Progenitor cell of endocrine pancreas (in vitro differentiated cells): ENCODE measurements around the gene MACROD1. TPM values are rescaled to one million over a fixed set of nuclear protein-coding genes. Genes with fewer than 3 reads are reported as not detected.

ENCODE experiments used
- DNase-seq: peaks from one replicate; pipeline ENCODE4 v3.0.0; 2021; ENCODE audit warnings: low spot score; ENCODE audit not compliant: unreplicated experiment
- H3K27ac Mint-ChIP-seq: 2 replicates; pipeline ENCODE4 v1.8.0; 2021; ENCODE audit warnings: mild to moderate bottlenecking, moderate library complexity, mixed read lengths
- H3K27me3 Mint-ChIP-seq: 2 replicates; pipeline ENCODE4 v1.8.0; 2021; ENCODE audit warnings: mixed read lengths
- H3K36me3 Mint-ChIP-seq: 2 replicates; pipeline ENCODE4 v1.8.0; 2022; ENCODE audit warnings: mixed read lengths; ENCODE audit not compliant: insufficient read depth
- H3K4me1 Mint-ChIP-seq: 2 replicates; pipeline ENCODE4 v1.8.0; 2021; ENCODE audit warnings: low read depth, mixed read lengths
- H3K4me3 Mint-ChIP-seq: 2 replicates; pipeline ENCODE4 v1.8.0; 2021; ENCODE audit warnings: low read depth, mild to moderate bottlenecking, moderate library complexity, mixed read lengths
- H3K9me3 Mint-ChIP-seq: 2 replicates; pipeline ENCODE4 v1.8.0; 2021; ENCODE audit warnings: low read depth, mixed read lengths
- total RNA-seq: library from RNA; stranded (reverse); gene quantifications from 2 replicates; pipeline ENCODE4 v1.2.1, GENCODE V29; 2021
- TF ChIP-seq, protein P1 (sequence below): fragments of 200-600 bp; sonication (generic); IDR thresholded peaks from one replicate; pipeline ENCODE4 v1.5.0; 2021; ENCODE audit warnings: antibody characterized with exemption, mild to moderate bottlenecking; ENCODE audit not compliant: unreplicated experiment

The MACROD1 gene
- total RNA-seq, 1 donor from 2014 or later, result 28.0 TPM

DNA sequence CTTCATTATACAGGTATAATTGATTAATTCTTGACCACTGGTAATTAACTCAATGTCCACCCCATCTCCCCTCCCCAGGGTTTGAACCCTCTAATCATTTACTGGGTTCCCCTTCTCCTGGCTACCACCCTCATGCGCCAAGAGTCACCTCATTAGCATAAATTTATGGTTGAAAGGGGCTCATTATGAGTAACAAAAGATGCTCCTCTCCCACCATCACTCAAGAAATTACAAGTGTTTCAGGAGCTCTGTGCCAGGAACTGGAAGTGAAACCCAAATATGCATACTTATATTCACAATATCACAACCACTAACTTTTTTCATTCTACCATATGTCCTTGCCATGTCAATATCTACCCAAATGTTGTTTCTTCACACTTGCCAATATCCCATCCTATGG is 12.3 kb upstream of the MACROD1 start:
- Mint-ChIP-seq H3K36me3 (peaks cover 3% of the 10 kb centered on the region), H3K4me3 (no peak overlapping the region), H3K27me3 (no peaks in the 10 kb centered on the region)

DNA sequence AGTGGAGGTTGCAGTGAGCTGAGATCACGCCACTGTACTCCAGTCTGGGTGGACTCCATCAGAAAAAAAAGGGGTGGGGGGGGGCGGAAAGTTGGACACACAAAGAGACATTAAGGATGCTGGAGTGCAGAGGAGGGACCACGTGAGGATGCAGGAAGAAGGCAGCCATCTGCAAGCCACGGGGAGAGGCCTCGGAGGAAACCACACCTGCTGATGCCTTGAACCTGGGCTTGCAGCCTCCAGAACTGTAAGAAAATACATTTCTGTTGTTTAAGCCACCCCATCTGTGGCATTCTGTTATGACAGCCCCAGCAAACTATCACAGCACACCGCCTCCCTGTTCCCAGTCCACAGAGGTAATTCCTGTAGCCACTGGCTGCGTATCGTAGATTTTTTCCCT is 10.8 kb upstream of the MACROD1 start:
- TF ChIP-seq, protein P1, sequence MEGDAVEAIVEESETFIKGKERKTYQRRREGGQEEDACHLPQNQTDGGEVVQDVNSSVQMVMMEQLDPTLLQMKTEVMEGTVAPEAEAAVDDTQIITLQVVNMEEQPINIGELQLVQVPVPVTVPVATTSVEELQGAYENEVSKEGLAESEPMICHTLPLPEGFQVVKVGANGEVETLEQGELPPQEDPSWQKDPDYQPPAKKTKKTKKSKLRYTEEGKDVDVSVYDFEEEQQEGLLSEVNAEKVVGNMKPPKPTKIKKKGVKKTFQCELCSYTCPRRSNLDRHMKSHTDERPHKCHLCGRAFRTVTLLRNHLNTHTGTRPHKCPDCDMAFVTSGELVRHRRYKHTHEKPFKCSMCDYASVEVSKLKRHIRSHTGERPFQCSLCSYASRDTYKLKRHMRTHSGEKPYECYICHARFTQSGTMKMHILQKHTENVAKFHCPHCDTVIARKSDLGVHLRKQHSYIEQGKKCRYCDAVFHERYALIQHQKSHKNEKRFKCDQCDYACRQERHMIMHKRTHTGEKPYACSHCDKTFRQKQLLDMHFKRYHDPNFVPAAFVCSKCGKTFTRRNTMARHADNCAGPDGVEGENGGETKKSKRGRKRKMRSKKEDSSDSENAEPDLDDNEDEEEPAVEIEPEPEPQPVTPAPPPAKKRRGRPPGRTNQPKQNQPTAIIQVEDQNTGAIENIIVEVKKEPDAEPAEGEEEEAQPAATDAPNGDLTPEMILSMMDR, result no peak
- peaks cover 3% of the 10 kb centered on the region for H3K36me3 Mint-ChIP-seq
- no peak overlapping the region for H3K27ac Mint-ChIP-seq
- peaks cover 5% of the 10 kb centered on the region for H3K4me1 Mint-ChIP-seq
- DNase-seq, result no peak
- H3K9me3 Mint-ChIP-seq, result no peaks in the 10 kb centered on the region
- no peaks in the 10 kb centered on the region for H3K27me3 Mint-ChIP-seq
- no peak overlapping the region for H3K4me3 Mint-ChIP-seq

More for the DNA sequence above, 12.3 kb upstream of the MACROD1 start:
- TF ChIP-seq, protein P1, result no peak
- Mint-ChIP-seq H3K27ac (no peak overlapping the region), H3K9me3 (no peaks in the 10 kb centered on the region), H3K4me1 (peaks cover 8% of the 10 kb centered on the region)
- no peak for DNase-seq

DNA sequence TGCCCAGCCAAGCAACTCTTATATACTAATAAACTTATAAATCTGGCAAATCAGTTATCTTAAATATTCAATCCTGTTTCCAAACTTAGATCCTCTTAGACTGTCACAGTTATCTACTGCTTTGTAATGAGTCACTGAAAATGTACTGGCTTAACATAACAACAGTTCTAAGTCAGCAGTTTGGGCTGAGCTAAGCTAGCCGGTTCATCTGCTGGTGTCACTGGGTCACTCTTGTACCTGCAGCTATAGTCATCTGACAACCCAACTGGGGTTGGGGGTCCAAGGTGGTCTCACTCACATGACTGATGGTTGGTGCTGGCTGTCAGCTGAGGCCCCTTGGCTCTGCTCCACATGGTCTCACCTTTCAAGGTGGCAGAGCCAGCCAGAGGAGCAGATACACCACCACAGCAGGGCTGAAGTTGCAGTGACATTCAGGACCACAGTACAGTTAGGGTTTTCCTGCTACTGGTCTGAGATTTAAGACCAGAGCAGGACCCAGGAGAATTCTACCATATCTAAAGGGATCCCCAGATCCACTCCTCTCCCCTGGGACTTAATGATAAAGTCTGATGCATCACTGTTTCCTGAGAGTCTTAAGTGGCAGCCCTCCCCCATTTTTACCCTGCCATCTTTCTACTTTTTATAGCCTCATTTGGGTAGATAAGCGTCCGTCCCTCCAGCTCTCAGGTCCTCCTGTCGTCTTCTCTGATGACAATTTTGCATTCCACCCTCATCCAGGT is 7.9 kb upstream of the MACROD1 start:
- Mint-ChIP-seq H3K27me3 (no peaks in the 10 kb centered on the region), H3K27ac (peak overlapping the region; percentile 79), H3K4me3 (no peak overlapping the region), H3K4me1 (no peaks in the 10 kb centered on the region), H3K36me3 (peaks cover 4% of the 10 kb centered on the region), H3K9me3 (no peaks in the 10 kb centered on the region)
- TF ChIP-seq, protein P1, result no peak
- no peak for DNase-seq

DNA sequence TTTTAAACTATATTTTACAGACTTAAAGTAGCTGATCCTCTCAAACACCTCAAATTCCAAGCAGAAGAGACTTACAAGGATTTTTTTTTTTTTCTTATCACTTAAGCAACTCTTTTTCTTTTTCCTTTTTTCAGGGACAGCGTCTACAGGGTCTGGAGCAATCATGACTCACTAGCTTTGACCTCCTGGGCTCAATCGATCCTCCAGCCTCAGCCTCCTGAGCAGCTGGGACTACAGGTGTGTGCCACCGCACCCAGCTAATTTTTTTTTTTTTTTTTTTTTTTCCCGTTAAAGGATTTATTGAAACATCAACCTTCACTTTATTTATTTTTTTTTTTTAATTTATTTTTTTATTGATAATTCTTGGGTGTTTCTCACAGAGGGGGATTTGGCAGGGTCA is 4.5 kb upstream of the MACROD1 start:
- Mint-ChIP-seq H3K27ac (no peak overlapping the region), H3K9me3 (no peaks in the 10 kb centered on the region), H3K36me3 (peaks cover 4% of the 10 kb centered on the region), H3K4me3 (no peak overlapping the region), H3K27me3 (no peaks in the 10 kb centered on the region), H3K4me1 (peaks cover 5% of the 10 kb centered on the region)
- TF ChIP-seq, protein P1, result no peak
- no peak for DNase-seq

DNA sequence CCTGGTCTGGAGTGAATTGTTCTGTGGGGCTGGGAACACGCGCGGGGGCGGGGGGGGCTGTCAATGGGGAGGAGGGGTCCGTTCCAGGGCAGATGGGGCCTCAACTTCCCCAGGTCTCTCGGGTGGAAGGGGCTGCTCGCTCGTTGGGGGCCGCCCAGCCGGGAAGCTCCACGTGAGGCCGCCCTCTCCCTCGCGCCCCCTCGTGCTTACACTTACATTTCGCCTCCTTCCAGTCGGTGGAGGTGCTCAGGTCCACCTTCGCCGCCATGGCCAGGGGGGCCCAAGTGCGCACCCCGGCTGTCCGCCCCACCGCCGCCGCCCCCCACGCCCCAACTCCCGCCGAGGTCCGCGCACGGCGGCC is 452 bp downstream of the MACROD1 start:
- peak; percentile 37 for DNase-seq
- Mint-ChIP-seq H3K4me1 (peaks cover 7% of the 10 kb centered on the region), H3K36me3 (peaks cover 1% of the 10 kb centered on the region), H3K27ac (no peak overlapping the region), H3K27me3 (no peaks in the 10 kb centered on the region), H3K9me3 (no peaks in the 10 kb centered on the region), H3K4me3 (peak overlapping the region; percentile 66)
- TF ChIP-seq, protein P1, result peak; percentile 39
